HEK293 (cell line): ENCODE data around the gene HOTAIR.

Source experiments
- CTCF ChIA-PET: fragments of 350-600 bp; formaldehyde crosslinking; extraction: SDS; loops from one replicate; lab custom pipeline; 2021; ENCODE audit warnings: antibody characterized with exemption; lab: Yijun Ruan, JAX
- POLR2A ChIA-PET: fragments of 300-600 bp; formaldehyde crosslinking; extraction: SDS; loops from one replicate; lab custom pipeline; 2020; ENCODE audit warnings: antibody characterized with exemption, inconsistent platforms; lab: Yijun Ruan, JAX
- H3K27ac ChIP-seq: fragments of 200-500 bp; sonication (Bioruptor generic); 2 replicates; pipeline ENCODE4 v1.5.1; 2014; ENCODE audit warnings: low read depth, low read length, control low read depth, inconsistent platforms; ENCODE audit errors: extremely low read depth
- H3K36me3 ChIP-seq, 2 experiments: fragments of 200-500 bp in 1 of 2; sonication (Bioruptor generic) in 1 of 2; 1 replicate in 1 of 2; 2 replicates in 1 of 2; pipeline ENCODE4 v1.5.1; 2014 to 2017; ENCODE audit warnings: inconsistent platforms in 2 of 2, low read length in 2 of 2; ENCODE audit not compliant: control insufficient read depth in 2 of 2, insufficient read depth in 1 of 2
- H3K4me1 ChIP-seq: fragments of 200-500 bp; sonication (Bioruptor generic); 2 replicates; pipeline ENCODE4 v1.5.1; 2014; ENCODE audit warnings: mild to moderate bottlenecking, low read length, inconsistent platforms; ENCODE audit not compliant: control insufficient read depth, insufficient read depth
- H3K4me3 ChIP-seq: 2 replicates; pipeline ENCODE4 v1.5.1; 2011; ENCODE audit warnings: low read depth, mild to moderate bottlenecking, control low read depth, low read length, moderate library complexity
- H3K9me3 ChIP-seq: fragments of 200-500 bp; sonication (Bioruptor generic); 2 replicates; pipeline ENCODE4 v1.5.1; 2014; ENCODE audit warnings: low read depth, low read length, inconsistent platforms; ENCODE audit not compliant: control insufficient read depth, insufficient read depth
- HIC1 ChIP-seq: fragments of 450-650 bp; formaldehyde crosslinking; IDR thresholded peaks from 2 replicates; pipeline ENCODE4 v1.5.1; 2016; ENCODE audit warnings: missing biosample characterization, missing genetic modification characterization
- IKZF3 ChIP-seq: fragments of 450-650 bp; IDR thresholded peaks from 2 replicates; pipeline ENCODE4 v1.5.0; 2018; ENCODE audit warnings: missing biosample characterization, mild to moderate bottlenecking, missing genetic modification characterization, moderate library complexity
- KLF16 ChIP-seq: fragments of 450-650 bp; formaldehyde crosslinking; IDR thresholded peaks from 2 replicates; pipeline ENCODE4 v1.5.1; 2017; ENCODE audit warnings: missing biosample characterization, missing genetic modification characterization
- OVOL3 ChIP-seq: fragments of 450-650 bp; formaldehyde crosslinking; IDR thresholded peaks from 2 replicates; pipeline ENCODE4 v1.5.1; 2016; ENCODE audit warnings: missing biosample characterization, missing genetic modification characterization
- PATZ1 ChIP-seq: fragments of 450-650 bp; formaldehyde crosslinking; IDR thresholded peaks from 2 replicates; pipeline ENCODE4 v1.5.1; 2016; ENCODE audit warnings: missing biosample characterization, missing genetic modification characterization
- PRDM1 ChIP-seq: fragments of 450-650 bp; formaldehyde crosslinking; IDR thresholded peaks from 2 replicates; pipeline ENCODE4; 2016; ENCODE audit warnings: missing biosample characterization, missing genetic modification characterization
- SETDB1 ChIP-seq: IDR thresholded peaks from one replicate; pipeline ENCODE4 v1.6.1; 2017; ENCODE audit warnings: mild to moderate bottlenecking, low read length, moderate library complexity, mixed read lengths; ENCODE audit not compliant: insufficient read length
- ZBTB20 ChIP-seq: fragments of 450-650 bp; formaldehyde crosslinking; IDR thresholded peaks from 2 replicates; pipeline ENCODE4 v1.5.1; 2016; ENCODE audit warnings: missing biosample characterization, missing genetic modification characterization
- ZBTB48 ChIP-seq: fragments of 450-650 bp; formaldehyde crosslinking; IDR thresholded peaks from 2 replicates; pipeline ENCODE4 v1.5.1; 2016; ENCODE audit warnings: missing biosample characterization, missing genetic modification characterization
- ZFP69B ChIP-seq: fragments of 450-650 bp; formaldehyde crosslinking; IDR thresholded peaks from 2 replicates; pipeline ENCODE4 v1.5.1; 2016; ENCODE audit warnings: missing biosample characterization, missing genetic modification characterization
- ZNF211 ChIP-seq: fragments of 450-650 bp; formaldehyde crosslinking; IDR thresholded peaks from 2 replicates; pipeline ENCODE4 v1.5.1; 2016; ENCODE audit warnings: low read depth, missing biosample characterization, missing genetic modification characterization
- ZNF274 ChIP-seq, 2 experiments: fragments of 200-500 bp in 1 of 2; fragments of 450-650 bp in 1 of 2; sonication (Bioruptor generic) in 1 of 2; formaldehyde crosslinking in 1 of 2; IDR thresholded peaks; 2 replicates each; pipeline versions ENCODE4 v1.5.1 to v1.6.1; 2014 to 2016; ENCODE audit warnings: borderline replicate concordance in 1 of 2, inconsistent platforms in 1 of 2, low read length in 1 of 2, missing biosample characterization in 1 of 2, missing genetic modification characterization in 1 of 2
- ZNF324 ChIP-seq: fragments of 450-650 bp; formaldehyde crosslinking; IDR thresholded peaks from 2 replicates; pipeline ENCODE4 v1.5.1; 2016; ENCODE audit warnings: missing biosample characterization, missing genetic modification characterization
- ZNF335 ChIP-seq: fragments of 450-650 bp; formaldehyde crosslinking; conservative IDR thresholded peaks from 2 replicates; pipeline ENCODE4 v1.5.1; 2016; ENCODE audit warnings: missing biosample characterization, missing genetic modification characterization
- ZNF362 ChIP-seq: fragments of 450-650 bp; formaldehyde crosslinking; IDR thresholded peaks from 2 replicates; pipeline ENCODE4 v1.5.1; 2016; ENCODE audit warnings: missing biosample characterization, missing genetic modification characterization
- ZNF423 ChIP-seq: fragments of 450-650 bp; formaldehyde crosslinking; IDR thresholded peaks from 2 replicates; pipeline ENCODE4 v1.5.1; 2016; ENCODE audit warnings: missing biosample characterization, missing genetic modification characterization
- ZNF426 ChIP-seq: fragments of 450-650 bp; formaldehyde crosslinking; IDR thresholded peaks from 2 replicates; pipeline ENCODE4 v1.5.1; 2017; ENCODE audit warnings: missing biosample characterization, missing genetic modification characterization, mild to moderate bottlenecking, inconsistent platforms, moderate library complexity
- ZNF433 ChIP-seq: fragments of 450-650 bp; formaldehyde crosslinking; IDR thresholded peaks from 2 replicates; pipeline ENCODE4 v1.5.1; 2016; ENCODE audit warnings: missing biosample characterization, missing genetic modification characterization, low read depth
- ZNF449 ChIP-seq: fragments of 450-650 bp; formaldehyde crosslinking; IDR thresholded peaks from 2 replicates; pipeline ENCODE4 v1.5.1; 2017; ENCODE audit warnings: missing biosample characterization, mild to moderate bottlenecking, missing genetic modification characterization, moderate library complexity
- ZNF501 ChIP-seq: fragments of 450-650 bp; formaldehyde crosslinking; IDR thresholded peaks from 2 replicates; pipeline ENCODE4 v1.5.1; 2016; ENCODE audit warnings: missing biosample characterization, missing genetic modification characterization
- ZNF585B ChIP-seq: fragments of 450-650 bp; formaldehyde crosslinking; IDR thresholded peaks from 2 replicates; pipeline ENCODE4 v1.5.1; 2016; ENCODE audit warnings: missing biosample characterization, missing genetic modification characterization
- ZNF777 ChIP-seq: fragments of 450-650 bp; formaldehyde crosslinking; IDR thresholded peaks from 2 replicates; pipeline ENCODE4 v1.5.1; 2017; ENCODE audit warnings: missing biosample characterization, missing genetic modification characterization, borderline replicate concordance

HOTAIR gene

GRCh38 chr12:53995378-53996239 lies 20.9 kb upstream of the HOTAIR start (continued):
- TF ChIP-seq HIC1 (tag by site-specific recombination) (no peak), ZNF433 (tag by site-specific recombination) (no peak), PRDM1 (tag by site-specific recombination) (peak; percentile 91), ZBTB48 (tag by site-specific recombination) (peak; percentile 95), ZNF211 (tag by site-specific recombination) (no peak), ZNF449 (tag by site-specific recombination) (peak; percentile 15; the same call in 1 of the 2 replicates), ZNF362 (tag by site-specific recombination) (no peak), ZNF335 (tag by site-specific recombination) (peak; percentile 53), SETDB1 (no peak), ZNF423 (tag by site-specific recombination) (peak; percentile 96), ZNF501 (tag by site-specific recombination) (peak; percentile 78; the same call in 1 of the 2 replicates), ZBTB20 (peak; percentile 98)

- H3K9me3 ChIP-seq, result no peaks in the 10 kb centered on the region
- H3K4me1 ChIP-seq, result peaks cover 38% of the 10 kb centered on the region
- ChIA-PET CTCF (interaction anchor here (0.6 to 1.5 kb wide), 7 partner anchors 11 to 391 kb away, joined by 3 to 5 read pairs (median 4); no protein-coding TSS in a partner anchor), POLR2A (interaction anchor here (0.6 to 2.2 kb wide), 14 partner anchors 9 to 238 kb away, joined by 3 to 14 read pairs (median 4); partner anchors contain the start of genes HOXC10 and HOXC13)
- peak overlapping the region; percentile 61 for H3K4me3 ChIP-seq
- no peaks in the 10 kb centered on the region for H3K36me3 ChIP-seq
- peak overlapping the region; percentile 98 for H3K27ac ChIP-seq
- TF ChIP-seq ZNF324 (tag by site-specific recombination) (0 out of 2 replicates have a peak, but pooled peaks have one; percentile 14), KLF16 (no peak), OVOL3 (tag by site-specific recombination) (0 out of 2 replicates have a peak, but pooled peaks have one; percentile 3), IKZF3 (tag by site-specific recombination) (peak; percentile 66)
Measured at GRCh38 chr12:53995002-53995377, 20.2 kb upstream of the HOTAIR start.

GRCh38 chr12:53994264-53995001 lies 19.7 kb upstream of the HOTAIR start:
- H3K4me3 ChIP-seq, result peak overlapping the region; percentile 61
- ChIA-PET POLR2A (interaction anchor here (0.6 to 2.2 kb wide), 12 partner anchors 9 to 237 kb away, joined by 3 to 14 read pairs (median 4); partner anchors contain the start of genes HOXC10 and HOXC13), CTCF (interaction anchor here (0.9 to 1.0 kb wide), 3 partner anchors 218 to 374 kb away, joined by 4 to 5 read pairs (median 4); no protein-coding TSS in a partner anchor)
- H3K36me3 ChIP-seq, result no peaks in the 10 kb centered on the region
- H3K27ac ChIP-seq, result peak overlapping the region; percentile 98
- H3K4me1 ChIP-seq, result peaks cover 44% of the 10 kb centered on the region
- no peaks in the 10 kb centered on the region for H3K9me3 ChIP-seq
- TF ChIP-seq ZFP69B (tag by site-specific recombination) (no peak), ZNF426 (tag by site-specific recombination) (no peak), ZNF362 (tag by site-specific recombination) (no peak), ZNF777 (tag by site-specific recombination) (no peak), PATZ1 (tag by site-specific recombination) (peak; percentile 66), ZNF585B (no peak), ZNF274 (IDR thresholded peaks at IDR 0.05; ENCODE audit: low read length) (no peak), ZNF274 (tag by site-specific recombination; IDR thresholded peaks at IDR 0.05; ENCODE audit: borderline replicate concordance) (no peak)
